T-helper 1 cell treated with Interleukin-12 subunit alpha and Interleukin-12 subunit beta and Interleukin-4 antibody, amounts not matched to agents 30 μg/mL and 1 μg/mL, for 36 hours (primary cell): ENCODE data around the gene AMN.
A peak's percentile ranks its signal among the peaks of the same experiment; 100 is the strongest.

Source experiments
- H3K27ac Mint-ChIP-seq: one replicate; pipeline ENCODE4 v1.8.0; 2021; ENCODE audit warnings: mild to moderate bottlenecking, mixed read lengths
- H3K27me3 Mint-ChIP-seq: one replicate; pipeline ENCODE4 v1.8.0; 2021; ENCODE audit warnings: low read depth, mixed read lengths
- H3K36me3 Mint-ChIP-seq: one replicate; pipeline ENCODE4 v1.8.0; 2021; ENCODE audit warnings: low read depth, mixed read lengths
- H3K4me1 Mint-ChIP-seq: one replicate; pipeline ENCODE4 v1.8.0; 2021; ENCODE audit warnings: low read depth, mixed read lengths
- H3K4me3 Mint-ChIP-seq: one replicate; pipeline ENCODE4 v1.8.0; 2021; ENCODE audit warnings: mild to moderate bottlenecking, moderate library complexity, mixed read lengths
- H3K9me3 Mint-ChIP-seq: one replicate; pipeline ENCODE4 v1.8.0; 2021; ENCODE audit warnings: mixed read lengths

AMN gene

GRCh38 chr14:102903889-102904512 is 18.5 kb upstream of the AMN start:
- Mint-ChIP-seq H3K36me3 (peaks cover 40% of the 10 kb centered on the region), H3K4me1 (peaks cover 17% of the 10 kb centered on the region), H3K27me3 (no peaks in the 10 kb centered on the region), H3K27ac (peak overlapping the region; percentile 45), H3K4me3 (no peak overlapping the region), H3K9me3 (no peaks in the 10 kb centered on the region)

- H3K27ac Mint-ChIP-seq, result no peak overlapping the region
- H3K27me3 Mint-ChIP-seq, result no peaks in the 10 kb centered on the region
- no peak overlapping the region for H3K4me3 Mint-ChIP-seq
- H3K4me1 Mint-ChIP-seq, result peaks cover 17% of the 10 kb centered on the region
- H3K9me3 Mint-ChIP-seq, result no peaks in the 10 kb centered on the region
- peaks cover 35% of the 10 kb centered on the region for H3K36me3 Mint-ChIP-seq
Observed at GRCh38 chr14:102905116-102906108, 17.1 kb upstream of the AMN start.

GRCh38 chr14:102906616-102907302 is 15.7 kb upstream of the AMN start:
- Mint-ChIP-seq H3K4me3 (no peak overlapping the region), H3K27ac (no peak overlapping the region), H3K4me1 (peaks cover 6% of the 10 kb centered on the region), H3K9me3 (no peaks in the 10 kb centered on the region), H3K36me3 (peaks cover 34% of the 10 kb centered on the region), H3K27me3 (no peaks in the 10 kb centered on the region)

- peaks cover 6% of the 10 kb centered on the region for H3K4me1 Mint-ChIP-seq
- peaks cover 33% of the 10 kb centered on the region for H3K36me3 Mint-ChIP-seq
Observed at GRCh38 chr14:102907303-102907844, 15.1 kb upstream of the AMN start.

GRCh38 chr14:102907980-102908730 is 14.3 kb upstream of the AMN start:
- no peaks in the 10 kb centered on the region for H3K27me3 Mint-ChIP-seq
- no peaks in the 10 kb centered on the region for H3K9me3 Mint-ChIP-seq
- H3K27ac Mint-ChIP-seq, result no peak overlapping the region

More at GRCh38 chr14:102907303-102907844, 15.1 kb upstream of the AMN start:
- Mint-ChIP-seq H3K27me3 (no peaks in the 10 kb centered on the region), H3K9me3 (no peaks in the 10 kb centered on the region), H3K27ac (no peak overlapping the region), H3K4me3 (no peak overlapping the region)

GRCh38 chr14:102908766-102909455 is 13.6 kb upstream of the AMN start:
- no peak overlapping the region for H3K4me3 Mint-ChIP-seq
- H3K27ac Mint-ChIP-seq, result no peak overlapping the region
- H3K36me3 Mint-ChIP-seq, result peaks cover 20% of the 10 kb centered on the region
- no peaks in the 10 kb centered on the region for H3K9me3 Mint-ChIP-seq
- H3K4me1 Mint-ChIP-seq, result no peaks in the 10 kb centered on the region
- H3K27me3 Mint-ChIP-seq, result no peaks in the 10 kb centered on the region

More at GRCh38 chr14:102907980-102908730, 14.3 kb upstream of the AMN start:
- Mint-ChIP-seq H3K36me3 (peaks cover 25% of the 10 kb centered on the region), H3K4me1 (peaks cover 2% of the 10 kb centered on the region), H3K4me3 (no peak overlapping the region)

GRCh38 chr14:102909462-102909861 is 13.0 kb upstream of the AMN start:
- no peak overlapping the region for H3K4me3 Mint-ChIP-seq
- no peak overlapping the region for H3K27ac Mint-ChIP-seq
- H3K36me3 Mint-ChIP-seq, result peaks cover 20% of the 10 kb centered on the region
- H3K9me3 Mint-ChIP-seq, result no peaks in the 10 kb centered on the region
- H3K27me3 Mint-ChIP-seq, result no peaks in the 10 kb centered on the region
- no peaks in the 10 kb centered on the region for H3K4me1 Mint-ChIP-seq

- no peak overlapping the region for H3K27ac Mint-ChIP-seq
- H3K27me3 Mint-ChIP-seq, result no peaks in the 10 kb centered on the region
- H3K4me1 Mint-ChIP-seq, result no peaks in the 10 kb centered on the region
- peaks cover 20% of the 10 kb centered on the region for H3K36me3 Mint-ChIP-seq
- H3K4me3 Mint-ChIP-seq, result no peak overlapping the region
- no peaks in the 10 kb centered on the region for H3K9me3 Mint-ChIP-seq
Observed at GRCh38 chr14:102909911-102910310, 12.6 kb upstream of the AMN start.

- Mint-ChIP-seq H3K4me1 (no peaks in the 10 kb centered on the region), H3K9me3 (no peaks in the 10 kb centered on the region), H3K4me3 (no peak overlapping the region), H3K27ac (no peak overlapping the region), H3K27me3 (no peaks in the 10 kb centered on the region), H3K36me3 (peaks cover 16% of the 10 kb centered on the region)
Observed at GRCh38 chr14:102910442-102910841, 12.0 kb upstream of the AMN start.

GRCh38 chr14:102911541-102911951 is 10.9 kb upstream of the AMN start:
- Mint-ChIP-seq H3K27ac (no peak overlapping the region), H3K36me3 (peaks cover 11% of the 10 kb centered on the region), H3K27me3 (no peaks in the 10 kb centered on the region)

GRCh38 chr14:102911991-102912761 is 10.3 kb upstream of the AMN start:
- Mint-ChIP-seq H3K4me1 (peaks cover under 1% of the 10 kb centered on the region), H3K9me3 (no peaks in the 10 kb centered on the region), H3K36me3 (peaks cover 9% of the 10 kb centered on the region), H3K27me3 (no peaks in the 10 kb centered on the region), H3K4me3 (no peak overlapping the region), H3K27ac (no peak overlapping the region)

More at GRCh38 chr14:102911541-102911951, 10.9 kb upstream of the AMN start:
- H3K4me1 Mint-ChIP-seq, result no peaks in the 10 kb centered on the region
- H3K9me3 Mint-ChIP-seq, result no peaks in the 10 kb centered on the region
- H3K4me3 Mint-ChIP-seq, result no peak overlapping the region

GRCh38 chr14:102913341-102914211 is 8.9 kb upstream of the AMN start:
- Mint-ChIP-seq H3K27me3 (no peaks in the 10 kb centered on the region), H3K36me3 (peaks cover 3% of the 10 kb centered on the region), H3K4me1 (peaks cover 2% of the 10 kb centered on the region), H3K4me3 (no peak overlapping the region), H3K27ac (no peak overlapping the region), H3K9me3 (no peaks in the 10 kb centered on the region)
